B cell (primary cell): ENCODE data around the gene PKMYT1. TPM values are rescaled to one million over a fixed set of nuclear protein-coding genes. Genes with fewer than 3 reads are reported as not detected.

Experiments used
- ATAC-seq: fragments of 200-7000 bp; cut with Tn5 transposase; one replicate; pipeline ENCODE4 v1.10.0; 2021; ENCODE audit warnings: low read depth, mild to moderate bottlenecking, moderate number of reproducible peaks, moderate library complexity
- CTCF ChIA-PET: fragments of 350-600 bp; sonication (Branson Sonifier 250); formaldehyde crosslinking; loops from one replicate; lab custom pipeline; 2021; ENCODE audit warnings: antibody characterized with exemption, inconsistent platforms; lab: Charles Lee
- POLR2A ChIA-PET: fragments of 350-600 bp; sonication (Branson Sonifier 250); formaldehyde crosslinking; loops from one replicate; lab custom pipeline; 2021; ENCODE audit warnings: antibody characterized with exemption; lab: Charles Lee
- DNase-seq: peaks from one replicate; pipeline ENCODE4 v3.0.0; 2013
- H2AFZ ChIP-seq: 2 replicates; pipeline ENCODE4 v1.6.1; 2012; ENCODE audit warnings: mild to moderate bottlenecking, low read depth, low read length; ENCODE audit not compliant: insufficient read depth, poor library complexity, severe bottlenecking
- H3K27ac ChIP-seq, 2 donors: 1 replicate in 1 of 2; 2 replicates in 1 of 2; pipeline ENCODE4 v1.5.1; 2012 to 2013; ENCODE audit warnings: low read length in 2 of 2, mild to moderate bottlenecking in 2 of 2, moderate library complexity in 1 of 2
- H3K27me3 ChIP-seq, 4 experiments: fragments of 200-600 bp in 1 of 4; sonication (generic) in 1 of 4; replicated peaks in 1 of 4; 1 replicate in 2 of 4; 2 replicates in 2 of 4; pipeline versions ENCODE4 v1.6.1 to v1.7.0; 2013 to 2016; ENCODE audit warnings: low read length in 3 of 4, mild to moderate bottlenecking in 2 of 4, mixed read lengths in 1 of 4, moderate library complexity in 1 of 4; ENCODE audit not compliant: insufficient read depth in 4 of 4, control insufficient read depth in 3 of 4; ENCODE audit errors: control extremely low read depth in 1 of 4
- H3K36me3 ChIP-seq, 2 experiments: replicated peaks in 1 of 2; 1 replicate in 1 of 2; 2 replicates in 1 of 2; pipeline versions ENCODE4 v1.6.1 to v1.7.1; 2013; ENCODE audit warnings: low read length in 1 of 2; ENCODE audit not compliant: insufficient read depth in 2 of 2, control insufficient read depth in 1 of 2; ENCODE audit errors: control extremely low read depth in 1 of 2, extremely low read depth in 1 of 2
- H3K4me1 ChIP-seq, 2 donors: fragments of 200-600 bp in 1 of 2; sonication (generic) in 1 of 2; 1 replicate in 1 of 2; 2 replicates in 1 of 2; pipeline versions ENCODE4 v1.5.1 to v1.6.1; 2013 to 2017; ENCODE audit warnings: low read length in 2 of 2; ENCODE audit not compliant: control insufficient read depth in 2 of 2, insufficient read depth in 2 of 2
- H3K4me2 ChIP-seq: replicated peaks from 2 replicates; pipeline ENCODE3; 2012; ENCODE audit warnings: mild to moderate bottlenecking, low read depth, low read length; ENCODE audit not compliant: poor library complexity, severe bottlenecking
- H3K4me3 ChIP-seq, 5 experiments: fragments of 200-600 bp in 1 of 5; sonication (generic) in 1 of 5; 1 replicate in 3 of 5; 2 replicates in 2 of 5; pipeline versions ENCODE4 v1.5.1 to v1.7.0; 2011 to 2016; ENCODE audit warnings: low read length in 4 of 5, mild to moderate bottlenecking in 4 of 5, low read depth in 2 of 5, control low read depth in 1 of 5, moderate library complexity in 1 of 5; ENCODE audit not compliant: insufficient read depth in 1 of 5; ENCODE audit errors: control extremely low read depth in 1 of 5, extremely low read depth in 1 of 5
- H3K79me2 ChIP-seq: fragments of 200-600 bp; sonication (generic); one replicate; pipeline ENCODE4 v1.6.0; 2016; ENCODE audit warnings: low read length; ENCODE audit not compliant: control insufficient read depth, insufficient read depth
- H3K9ac ChIP-seq: fragments of 200-600 bp; sonication (generic); 2 replicates; pipeline ENCODE4 v1.6.1; 2017; ENCODE audit warnings: mild to moderate bottlenecking, low read length, moderate library complexity
- H3K9me3 ChIP-seq, 3 donors: one replicate each; pipeline versions ENCODE4 v1.6.1 to v1.7.1; 2013; ENCODE audit warnings: low read length in 2 of 3; ENCODE audit not compliant: control insufficient read depth in 2 of 3, insufficient read depth in 1 of 3; ENCODE audit errors: control extremely low read depth in 1 of 3
- H4K20me1 ChIP-seq: 2 replicates; pipeline ENCODE4 v1.6.0; 2012; ENCODE audit warnings: mild to moderate bottlenecking, low read length; ENCODE audit not compliant: insufficient read depth, control insufficient read depth, poor library complexity, severe bottlenecking
- H3K27ac Mint-ChIP-seq: one replicate; pipeline ENCODE4 v1.8.0; 2021; ENCODE audit warnings: mixed read lengths
- H3K27me3 Mint-ChIP-seq: one replicate; pipeline ENCODE4 v1.8.0; 2021; ENCODE audit warnings: mixed read lengths
- H3K4me1 Mint-ChIP-seq: one replicate; pipeline ENCODE4 v1.8.0; 2021; ENCODE audit warnings: mixed read lengths
- H3K4me3 Mint-ChIP-seq: one replicate; pipeline ENCODE4 v1.8.0; 2021; ENCODE audit warnings: mixed read lengths
- H3K9me3 Mint-ChIP-seq: one replicate; pipeline ENCODE4 v1.8.0; 2022; ENCODE audit warnings: mixed read lengths; ENCODE audit not compliant: insufficient read depth
- CTCF ChIP-seq: fragments of 200-600 bp; IDR thresholded peaks from one replicate; pipeline ENCODE4 v1.8.0; 2022; ENCODE audit warnings: antibody characterized with exemption, mild to moderate bottlenecking
- EZH2 ChIP-seq: IDR thresholded peaks from 2 replicates; pipeline ENCODE4 v1.6.1; 2012; ENCODE audit warnings: borderline replicate concordance, low read depth, mild to moderate bottlenecking, moderate library complexity, low read length; ENCODE audit not compliant: insufficient read depth, poor library complexity, severe bottlenecking
- WGBS: methylation state at CpG from one replicate; pipeline ENCODE4 v1.1.5; 2013; ENCODE audit warnings: missing lambda C conversion rate; ENCODE audit not compliant: insufficient coverage; 5-methylcytosine and 5-hydroxymethylcytosine counted together
- intact Hi-C: fragments of 100-400 bp; cut with micrococcal nuclease; formaldehyde crosslinking; loops from one replicate; pipeline ENCODE4 v1.10.0; 2022
- polyA plus RNA-seq: library from polyadenylated mRNA; depleted of rRNA; stranded (reverse); fragments of >200 nt; gene quantifications from 2 replicates; pipeline ENCODE4 v1.2.3, GENCODE V29; 2012
- total RNA-seq, 2 donors: library from RNA; stranded (reverse); fragments of 120-200 nt in 1 of 2; gene quantifications; 1 replicate in 1 of 2; 2 replicates in 1 of 2; pipeline versions ENCODE4 v1.2.3 to v1.2.4, GENCODE V29; 2013 to 2022

Gene PKMYT1
- total and polyA plus RNA-seq, 2 donors (not counting 1 experiment from before 2014, with no cell fraction given), result 0.67 to 2.6 TPM

GRCh38 chr16:3023669-3024478 is 43.6 kb upstream of the PKMYT1 start, which contains the start of the genes HCFC1R1 and THOC6:
TSS of gene HCFC1R1 (minus strand) at chr16:3023942. CDS start at chr16:3023941, 1 bp downstream.
TSS of gene THOC6 (plus strand) at chr16:3024035. CDS start at chr16:3024327, 292 bp downstream.
- Histone ChIP-seq H3K4me3 (peak within 1 kb of the TSS; percentile 43 to 79 (median 71)), H3K4me1 (peaks cover 44 to 60% of the 10 kb centered on the region in 2 donors), H3K27ac (peak within 1 kb of the TSS; percentile 83 to 94), H3K9ac (peak within 1 kb of the TSS; percentile 90), H3K79me2 (peaks cover 15% of the 10 kb centered on the region), H3K9me3 (no peaks in the 10 kb centered on the region), H3K27me3 (peaks cover 0 to 5% (median 2%) of the 10 kb centered on the region in 4 experiments), H4K20me1 (peaks cover 33% of the 10 kb centered on the region), H3K4me2 (peak within 1 kb of the TSS; percentile 90), H2AFZ (peak within 1 kb of the TSS; percentile 90), H3K36me3 (peaks cover 0 to 18% of the 10 kb centered on the region in 2 experiments)
- WGBS, result under 1% methylated on average over 69 of the region's 69 CpGs
- DNase-seq, result peak; percentile 99
- ChIA-PET CTCF (interaction anchor here (0.9 to 6.9 kb wide), 7 partner anchors 9 to 127 kb away, joined by 3 to 61 read pairs (median 7); no protein-coding TSS in a partner anchor), POLR2A (interaction anchor here (0.6 to 2.1 kb wide), 3 partner anchors 20 to 202 kb away, joined by 3 to 9 read pairs (median 3); no protein-coding TSS in a partner anchor)
- Mint-ChIP-seq H3K27ac (peak within 1 kb of the TSS; percentile 99), H3K27me3 (peaks cover 1% of the 10 kb centered on the region), H3K4me1 (peaks cover 47% of the 10 kb centered on the region), H3K9me3 (no peaks in the 10 kb centered on the region), H3K4me3 (peak within 1 kb of the TSS; percentile 97)
- intact Hi-C loops, result loop anchor here (1.0 to 10.0 kb wide), 9 partner anchors 20 to 1719 kb away; partner anchors contain the start of genes PAQR4, SRRM2, UBE2I and ZNF174
- TF ChIP-seq CTCF (no peak), EZH2 (no peak)
- ATAC-seq, result peak; percentile 76
